B cell (primary cell): Measurements from ENCODE around the gene PLSCR4. TPM values are rescaled to one million over a fixed set of nuclear protein-coding genes. Genes with fewer than 3 reads are reported as not detected.

Experiments
- ATAC-seq: fragments of 200-7000 bp; cut with Tn5 transposase; one replicate; pipeline ENCODE4 v1.10.0; 2021; ENCODE audit warnings: low read depth, mild to moderate bottlenecking, moderate number of reproducible peaks, moderate library complexity
- CTCF ChIA-PET: fragments of 350-600 bp; sonication (Branson Sonifier 250); formaldehyde crosslinking; loops from one replicate; lab custom pipeline; 2021; ENCODE audit warnings: antibody characterized with exemption, inconsistent platforms; lab: Charles Lee
- POLR2A ChIA-PET: fragments of 350-600 bp; sonication (Branson Sonifier 250); formaldehyde crosslinking; loops from one replicate; lab custom pipeline; 2021; ENCODE audit warnings: antibody characterized with exemption; lab: Charles Lee
- DNase-seq: peaks from one replicate; pipeline ENCODE4 v3.0.0; 2013
- H2AFZ ChIP-seq: 2 replicates; pipeline ENCODE4 v1.6.1; 2012; ENCODE audit warnings: mild to moderate bottlenecking, low read depth, low read length; ENCODE audit not compliant: insufficient read depth, poor library complexity, severe bottlenecking
- H3K27ac ChIP-seq, 2 donors: 1 replicate in 1 of 2; 2 replicates in 1 of 2; pipeline ENCODE4 v1.5.1; 2012 to 2013; ENCODE audit warnings: low read length in 2 of 2, mild to moderate bottlenecking in 2 of 2, moderate library complexity in 1 of 2
- H3K27me3 ChIP-seq, 4 experiments: fragments of 200-600 bp in 1 of 4; sonication (generic) in 1 of 4; replicated peaks in 1 of 4; 1 replicate in 2 of 4; 2 replicates in 2 of 4; pipeline versions ENCODE4 v1.6.1 to v1.7.0; 2013 to 2016; ENCODE audit warnings: low read length in 3 of 4, mild to moderate bottlenecking in 2 of 4, mixed read lengths in 1 of 4, moderate library complexity in 1 of 4; ENCODE audit not compliant: insufficient read depth in 4 of 4, control insufficient read depth in 3 of 4; ENCODE audit errors: control extremely low read depth in 1 of 4
- H3K36me3 ChIP-seq, 2 experiments: replicated peaks in 1 of 2; 1 replicate in 1 of 2; 2 replicates in 1 of 2; pipeline versions ENCODE4 v1.6.1 to v1.7.1; 2013; ENCODE audit warnings: low read length in 1 of 2; ENCODE audit not compliant: insufficient read depth in 2 of 2, control insufficient read depth in 1 of 2; ENCODE audit errors: control extremely low read depth in 1 of 2, extremely low read depth in 1 of 2
- H3K4me1 ChIP-seq, 2 donors: fragments of 200-600 bp in 1 of 2; sonication (generic) in 1 of 2; 1 replicate in 1 of 2; 2 replicates in 1 of 2; pipeline versions ENCODE4 v1.5.1 to v1.6.1; 2013 to 2017; ENCODE audit warnings: low read length in 2 of 2; ENCODE audit not compliant: control insufficient read depth in 2 of 2, insufficient read depth in 2 of 2
- H3K4me2 ChIP-seq: replicated peaks from 2 replicates; pipeline ENCODE3; 2012; ENCODE audit warnings: mild to moderate bottlenecking, low read depth, low read length; ENCODE audit not compliant: poor library complexity, severe bottlenecking
- H3K4me3 ChIP-seq, 5 experiments: fragments of 200-600 bp in 1 of 5; sonication (generic) in 1 of 5; 1 replicate in 3 of 5; 2 replicates in 2 of 5; pipeline versions ENCODE4 v1.5.1 to v1.7.0; 2011 to 2016; ENCODE audit warnings: low read length in 4 of 5, mild to moderate bottlenecking in 4 of 5, low read depth in 2 of 5, control low read depth in 1 of 5, moderate library complexity in 1 of 5; ENCODE audit not compliant: insufficient read depth in 1 of 5; ENCODE audit errors: control extremely low read depth in 1 of 5, extremely low read depth in 1 of 5
- H3K79me2 ChIP-seq: fragments of 200-600 bp; sonication (generic); one replicate; pipeline ENCODE4 v1.6.0; 2016; ENCODE audit warnings: low read length; ENCODE audit not compliant: control insufficient read depth, insufficient read depth
- H3K9ac ChIP-seq: fragments of 200-600 bp; sonication (generic); 2 replicates; pipeline ENCODE4 v1.6.1; 2017; ENCODE audit warnings: mild to moderate bottlenecking, low read length, moderate library complexity
- H3K9me3 ChIP-seq, 3 donors: one replicate each; pipeline versions ENCODE4 v1.6.1 to v1.7.1; 2013; ENCODE audit warnings: low read length in 2 of 3; ENCODE audit not compliant: control insufficient read depth in 2 of 3, insufficient read depth in 1 of 3; ENCODE audit errors: control extremely low read depth in 1 of 3
- H4K20me1 ChIP-seq: 2 replicates; pipeline ENCODE4 v1.6.0; 2012; ENCODE audit warnings: mild to moderate bottlenecking, low read length; ENCODE audit not compliant: insufficient read depth, control insufficient read depth, poor library complexity, severe bottlenecking
- H3K27ac Mint-ChIP-seq: one replicate; pipeline ENCODE4 v1.8.0; 2021; ENCODE audit warnings: mixed read lengths
- H3K27me3 Mint-ChIP-seq: one replicate; pipeline ENCODE4 v1.8.0; 2021; ENCODE audit warnings: mixed read lengths
- H3K4me1 Mint-ChIP-seq: one replicate; pipeline ENCODE4 v1.8.0; 2021; ENCODE audit warnings: mixed read lengths
- H3K4me3 Mint-ChIP-seq: one replicate; pipeline ENCODE4 v1.8.0; 2021; ENCODE audit warnings: mixed read lengths
- H3K9me3 Mint-ChIP-seq: one replicate; pipeline ENCODE4 v1.8.0; 2022; ENCODE audit warnings: mixed read lengths; ENCODE audit not compliant: insufficient read depth
- CTCF ChIP-seq: fragments of 200-600 bp; IDR thresholded peaks from one replicate; pipeline ENCODE4 v1.8.0; 2022; ENCODE audit warnings: antibody characterized with exemption, mild to moderate bottlenecking
- EZH2 ChIP-seq: IDR thresholded peaks from 2 replicates; pipeline ENCODE4 v1.6.1; 2012; ENCODE audit warnings: borderline replicate concordance, low read depth, mild to moderate bottlenecking, moderate library complexity, low read length; ENCODE audit not compliant: insufficient read depth, poor library complexity, severe bottlenecking
- WGBS: methylation state at CpG from one replicate; pipeline ENCODE4 v1.1.5; 2013; ENCODE audit warnings: missing lambda C conversion rate; ENCODE audit not compliant: insufficient coverage; 5-methylcytosine and 5-hydroxymethylcytosine counted together
- intact Hi-C: fragments of 100-400 bp; cut with micrococcal nuclease; formaldehyde crosslinking; loops from one replicate; pipeline ENCODE4 v1.10.0; 2022
- polyA plus RNA-seq: library from polyadenylated mRNA; depleted of rRNA; stranded (reverse); fragments of >200 nt; gene quantifications from 2 replicates; pipeline ENCODE4 v1.2.3, GENCODE V29; 2012
- total RNA-seq, 2 donors: library from RNA; stranded (reverse); fragments of 120-200 nt in 1 of 2; gene quantifications; 1 replicate in 1 of 2; 2 replicates in 1 of 2; pipeline versions ENCODE4 v1.2.3 to v1.2.4, GENCODE V29; 2013 to 2022

PLSCR4 gene
- total and polyA plus RNA-seq, 2 donors (not counting 1 experiment from before 2014, with no cell fraction given), result not detected

- H3K4me3 Mint-ChIP-seq, result no peak overlapping the region
- ChIA-PET POLR2A (no interaction called here), CTCF (interaction anchor here (4.8 kb wide), 1 partner anchor 390 kb away, joined by 70 read pairs; no protein-coding TSS in a partner anchor)
- H3K4me1 ChIP-seq, result no peaks in the 10 kb centered on the region
- H3K27ac Mint-ChIP-seq, result no peak overlapping the region
- H3K9ac ChIP-seq, result no peak overlapping the region
- no peak overlapping the region for H3K27ac ChIP-seq
- intact Hi-C loops, result no loop called here
- H3K79me2 ChIP-seq, result no peaks in the 10 kb centered on the region
- H3K4me1 Mint-ChIP-seq, result no peaks in the 10 kb centered on the region
- no peak overlapping the region for H3K4me3 ChIP-seq
- no peak overlapping the region for H2AFZ ChIP-seq
- no CpG with 5 or more reads among the region's 2 CpGs for WGBS
- H3K27me3 Mint-ChIP-seq, result peaks cover 4% of the 10 kb centered on the region
- no peak overlapping the region for H3K4me2 ChIP-seq
- peaks cover 0 to 4% (median 0%) of the 10 kb centered on the region in 4 experiments for H3K27me3 ChIP-seq
- H3K36me3 ChIP-seq, result no peaks in the 10 kb centered on the region
- no peaks in the 10 kb centered on the region for H3K9me3 ChIP-seq
- H3K9me3 Mint-ChIP-seq, result no peaks in the 10 kb centered on the region
- no peak for ATAC-seq
- no peaks in the 10 kb centered on the region for H4K20me1 ChIP-seq
- TF ChIP-seq CTCF (no peak), EZH2 (no peak)
- DNase-seq, result no peak
These were observed 63.5 kb downstream of the PLSCR4 start for GRCh38 chr3:146187334-146187950.

- peaks cover 0 to 3% (median 0%) of the 10 kb centered on the region in 4 experiments for H3K27me3 ChIP-seq
- Mint-ChIP-seq H3K4me3 (no peak overlapping the region), H3K9me3 (no peaks in the 10 kb centered on the region), H3K4me1 (no peaks in the 10 kb centered on the region), H3K27me3 (peaks cover 1% of the 10 kb centered on the region), H3K27ac (no peak overlapping the region)
- DNase-seq, result no peak
- no peaks in the 10 kb centered on the region for H3K36me3 ChIP-seq
- no peak overlapping the region for H3K27ac ChIP-seq
- intact Hi-C loops, result no loop called here
- 86% methylated on average over 1 of the region's 2 CpGs for WGBS
- H4K20me1 ChIP-seq, result no peaks in the 10 kb centered on the region
- no peak overlapping the region for H3K4me3 ChIP-seq
- H2AFZ ChIP-seq, result no peak overlapping the region
- H3K79me2 ChIP-seq, result no peaks in the 10 kb centered on the region
- no peak for ATAC-seq
- H3K9me3 ChIP-seq, result no peaks in the 10 kb centered on the region
- H3K9ac ChIP-seq, result no peak overlapping the region
- ChIA-PET POLR2A (no interaction called here), CTCF (no interaction called here)
- H3K4me2 ChIP-seq, result no peak overlapping the region
- no peak for TF ChIP-seq EZH2
- no peak for TF ChIP-seq CTCF
- no peaks in the 10 kb centered on the region for H3K4me1 ChIP-seq
These were observed 66.5 kb downstream of the PLSCR4 start for GRCh38 chr3:146184241-146185015.
